Measurements from ENCODE around the gene FAM171A1. TPM values are rescaled to one million over a fixed set of nuclear protein-coding genes. Genes with fewer than 3 reads are reported as not detected.
A peak's percentile ranks its signal among the peaks of the same experiment; 100 is the strongest.

The FAM171A1 gene
- total and polyA plus RNA-seq, 2 of the 13 experiments (the other 11 are each of a cell fraction or from before 2014, with no cell fraction given): 21.5 to 34.7 TPM

DNA sequence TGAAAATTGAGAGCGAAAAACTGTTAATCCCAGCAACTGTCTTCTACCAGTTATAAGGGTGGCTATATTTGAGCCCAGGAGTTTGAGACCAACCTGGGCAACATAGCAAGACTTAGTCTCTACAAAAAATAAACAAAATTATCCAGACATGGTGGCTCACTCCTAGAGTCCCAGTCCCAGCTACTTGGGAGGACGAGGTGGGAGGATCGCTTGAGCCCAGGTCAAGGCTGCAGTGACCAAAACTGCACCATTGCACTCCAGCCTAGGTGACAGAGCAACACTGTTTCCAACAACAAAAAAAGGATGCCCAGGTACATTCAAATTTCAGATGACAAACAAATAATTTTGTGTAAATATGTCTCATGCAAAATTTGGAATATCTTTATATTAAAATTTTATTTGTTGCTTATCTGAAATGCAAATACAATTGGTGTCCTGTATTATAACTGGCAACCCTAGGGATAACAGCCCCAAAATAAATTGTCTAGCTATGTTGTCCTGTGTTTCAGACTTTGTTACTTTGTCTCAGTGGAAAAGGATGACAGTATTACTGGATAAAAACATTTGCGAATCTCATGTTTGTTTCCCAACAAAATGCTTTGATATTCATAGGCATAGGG lies 26.7 kb downstream of the FAM171A1 start (continued):
- TF ChIP-seq GATAD2A (CRISPR knock-in tag; IDR thresholded peaks at IDR 0.05) (no peak), ZFP90 (CRISPR knock-in tag; IDR thresholded peaks at IDR 0.05; ENCODE audit: borderline replicate concordance) (no peak), RCOR2 (CRISPR knock-in tag; IDR thresholded peaks at IDR 0.05) (no peak), TEAD3 (CRISPR knock-in tag; optimal IDR thresholded peaks at IDR 0.05; ENCODE audit: borderline replicate concordance) (no peak), SP5 (CRISPR knock-in tag; IDR thresholded peaks at IDR 0.05; ENCODE audit: borderline replicate concordance, low read depth) (0 out of 2 replicates have a peak, but pooled peaks have one; percentile 26), RFX3 (CRISPR knock-in tag; IDR thresholded peaks at IDR 0.05) (no peak), FOXO1 (CRISPR knock-in tag; IDR thresholded peaks at IDR 0.05) (0 out of 2 replicates have a peak, but pooled peaks have one; percentile 21), SOX5 (CRISPR knock-in tag; IDR thresholded peaks at IDR 0.05; ENCODE audit: borderline replicate concordance) (no peak), ZSCAN31 (CRISPR knock-in tag; IDR thresholded peaks at IDR 0.05; ENCODE audit: low read depth) (no peak), GABPA (IDR thresholded peaks at IDR 0.05; ENCODE audit: low read depth, low read length) (no peak), GABPA (CRISPR knock-in tag; IDR thresholded peaks at IDR 0.05; ENCODE audit: low read depth) (no peak), IRX3 (CRISPR knock-in tag; IDR thresholded peaks at IDR 0.05; ENCODE audit: borderline replicate concordance, low read depth) (no peak), GFI1 (CRISPR knock-in tag; IDR thresholded peaks at IDR 0.05; ENCODE audit: borderline replicate concordance) (no peak), NR3C1 (CRISPR knock-in tag; IDR thresholded peaks at IDR 0.05) (no peak), MYNN (CRISPR knock-in tag; IDR thresholded peaks at IDR 0.05; ENCODE audit: low read depth) (no peak), CHD4 (IDR thresholded peaks at IDR 0.05; ENCODE audit: borderline replicate concordance, low read length) (peak; percentile 30; the same call in 1 of the 2 replicates)
- TF ChIP-seq, protein P1, sequence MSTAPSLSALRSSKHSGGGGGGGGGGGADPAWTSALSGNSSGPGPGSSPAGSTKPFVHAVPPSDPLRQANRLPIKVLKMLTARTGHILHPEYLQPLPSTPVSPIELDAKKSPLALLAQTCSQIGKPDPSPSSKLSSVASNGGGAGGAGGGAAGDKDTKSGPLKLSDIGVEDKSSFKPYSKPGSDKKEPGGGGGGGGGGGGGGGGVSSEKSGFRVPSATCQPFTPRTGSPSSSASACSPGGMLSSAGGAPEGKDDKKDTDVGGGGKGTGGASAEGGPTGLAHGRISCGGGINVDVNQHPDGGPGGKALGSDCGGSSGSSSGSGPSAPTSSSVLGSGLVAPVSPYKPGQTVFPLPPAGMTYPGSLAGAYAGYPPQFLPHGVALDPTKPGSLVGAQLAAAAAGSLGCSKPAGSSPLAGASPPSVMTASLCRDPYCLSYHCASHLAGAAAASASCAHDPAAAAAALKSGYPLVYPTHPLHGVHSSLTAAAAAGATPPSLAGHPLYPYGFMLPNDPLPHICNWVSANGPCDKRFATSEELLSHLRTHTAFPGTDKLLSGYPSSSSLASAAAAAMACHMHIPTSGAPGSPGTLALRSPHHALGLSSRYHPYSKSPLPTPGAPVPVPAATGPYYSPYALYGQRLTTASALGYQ (CRISPR knock-in tag; IDR thresholded peaks at IDR 0.05): no peak
- TF ChIP-seq, protein P2, sequence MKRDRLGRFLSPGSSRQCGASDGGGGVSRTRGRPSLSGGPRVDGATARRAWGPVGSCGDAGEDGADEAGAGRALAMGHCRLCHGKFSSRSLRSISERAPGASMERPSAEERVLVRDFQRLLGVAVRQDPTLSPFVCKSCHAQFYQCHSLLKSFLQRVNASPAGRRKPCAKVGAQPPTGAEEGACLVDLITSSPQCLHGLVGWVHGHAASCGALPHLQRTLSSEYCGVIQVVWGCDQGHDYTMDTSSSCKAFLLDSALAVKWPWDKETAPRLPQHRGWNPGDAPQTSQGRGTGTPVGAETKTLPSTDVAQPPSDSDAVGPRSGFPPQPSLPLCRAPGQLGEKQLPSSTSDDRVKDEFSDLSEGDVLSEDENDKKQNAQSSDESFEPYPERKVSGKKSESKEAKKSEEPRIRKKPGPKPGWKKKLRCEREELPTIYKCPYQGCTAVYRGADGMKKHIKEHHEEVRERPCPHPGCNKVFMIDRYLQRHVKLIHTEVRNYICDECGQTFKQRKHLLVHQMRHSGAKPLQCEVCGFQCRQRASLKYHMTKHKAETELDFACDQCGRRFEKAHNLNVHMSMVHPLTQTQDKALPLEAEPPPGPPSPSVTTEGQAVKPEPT (CRISPR knock-in tag; IDR thresholded peaks at IDR 0.05; ENCODE audit: low read depth): no peak
- TF ChIP-seq, protein P3, sequence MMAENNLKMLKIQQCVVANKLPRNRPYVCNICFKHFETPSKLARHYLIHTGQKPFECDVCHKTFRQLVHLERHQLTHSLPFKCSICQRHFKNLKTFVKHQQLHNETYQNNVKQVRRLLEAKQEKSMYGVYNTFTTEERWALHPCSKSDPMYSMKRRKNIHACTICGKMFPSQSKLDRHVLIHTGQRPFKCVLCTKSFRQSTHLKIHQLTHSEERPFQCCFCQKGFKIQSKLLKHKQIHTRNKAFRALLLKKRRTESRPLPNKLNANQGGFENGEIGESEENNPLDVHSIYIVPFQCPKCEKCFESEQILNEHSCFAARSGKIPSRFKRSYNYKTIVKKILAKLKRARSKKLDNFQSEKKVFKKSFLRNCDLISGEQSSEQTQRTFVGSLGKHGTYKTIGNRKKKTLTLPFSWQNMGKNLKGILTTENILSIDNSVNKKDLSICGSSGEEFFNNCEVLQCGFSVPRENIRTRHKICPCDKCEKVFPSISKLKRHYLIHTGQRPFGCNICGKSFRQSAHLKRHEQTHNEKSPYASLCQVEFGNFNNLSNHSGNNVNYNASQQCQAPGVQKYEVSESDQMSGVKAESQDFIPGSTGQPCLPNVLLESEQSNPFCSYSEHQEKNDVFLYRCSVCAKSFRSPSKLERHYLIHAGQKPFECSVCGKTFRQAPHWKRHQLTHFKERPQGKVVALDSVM (CRISPR knock-in tag; IDR thresholded peaks at IDR 0.05): peak; percentile 40
- TF ChIP-seq, protein P4, sequence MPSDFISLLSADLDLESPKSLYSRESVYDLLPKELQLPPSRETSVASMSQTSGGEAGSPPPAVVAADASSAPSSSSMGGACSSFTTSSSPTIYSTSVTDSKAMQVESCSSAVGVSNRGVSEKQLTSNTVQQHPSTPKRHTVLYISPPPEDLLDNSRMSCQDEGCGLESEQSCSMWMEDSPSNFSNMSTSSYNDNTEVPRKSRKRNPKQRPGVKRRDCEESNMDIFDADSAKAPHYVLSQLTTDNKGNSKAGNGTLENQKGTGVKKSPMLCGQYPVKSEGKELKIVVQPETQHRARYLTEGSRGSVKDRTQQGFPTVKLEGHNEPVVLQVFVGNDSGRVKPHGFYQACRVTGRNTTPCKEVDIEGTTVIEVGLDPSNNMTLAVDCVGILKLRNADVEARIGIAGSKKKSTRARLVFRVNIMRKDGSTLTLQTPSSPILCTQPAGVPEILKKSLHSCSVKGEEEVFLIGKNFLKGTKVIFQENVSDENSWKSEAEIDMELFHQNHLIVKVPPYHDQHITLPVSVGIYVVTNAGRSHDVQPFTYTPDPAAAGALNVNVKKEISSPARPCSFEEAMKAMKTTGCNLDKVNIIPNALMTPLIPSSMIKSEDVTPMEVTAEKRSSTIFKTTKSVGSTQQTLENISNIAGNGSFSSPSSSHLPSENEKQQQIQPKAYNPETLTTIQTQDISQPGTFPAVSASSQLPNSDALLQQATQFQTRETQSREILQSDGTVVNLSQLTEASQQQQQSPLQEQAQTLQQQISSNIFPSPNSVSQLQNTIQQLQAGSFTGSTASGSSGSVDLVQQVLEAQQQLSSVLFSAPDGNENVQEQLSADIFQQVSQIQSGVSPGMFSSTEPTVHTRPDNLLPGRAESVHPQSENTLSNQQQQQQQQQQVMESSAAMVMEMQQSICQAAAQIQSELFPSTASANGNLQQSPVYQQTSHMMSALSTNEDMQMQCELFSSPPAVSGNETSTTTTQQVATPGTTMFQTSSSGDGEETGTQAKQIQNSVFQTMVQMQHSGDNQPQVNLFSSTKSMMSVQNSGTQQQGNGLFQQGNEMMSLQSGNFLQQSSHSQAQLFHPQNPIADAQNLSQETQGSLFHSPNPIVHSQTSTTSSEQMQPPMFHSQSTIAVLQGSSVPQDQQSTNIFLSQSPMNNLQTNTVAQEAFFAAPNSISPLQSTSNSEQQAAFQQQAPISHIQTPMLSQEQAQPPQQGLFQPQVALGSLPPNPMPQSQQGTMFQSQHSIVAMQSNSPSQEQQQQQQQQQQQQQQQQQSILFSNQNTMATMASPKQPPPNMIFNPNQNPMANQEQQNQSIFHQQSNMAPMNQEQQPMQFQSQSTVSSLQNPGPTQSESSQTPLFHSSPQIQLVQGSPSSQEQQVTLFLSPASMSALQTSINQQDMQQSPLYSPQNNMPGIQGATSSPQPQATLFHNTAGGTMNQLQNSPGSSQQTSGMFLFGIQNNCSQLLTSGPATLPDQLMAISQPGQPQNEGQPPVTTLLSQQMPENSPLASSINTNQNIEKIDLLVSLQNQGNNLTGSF (CRISPR knock-in tag; IDR thresholded peaks at IDR 0.05): no peak
